Measurements from ENCODE around the gene FN1.

Gene FN1

DNA sequence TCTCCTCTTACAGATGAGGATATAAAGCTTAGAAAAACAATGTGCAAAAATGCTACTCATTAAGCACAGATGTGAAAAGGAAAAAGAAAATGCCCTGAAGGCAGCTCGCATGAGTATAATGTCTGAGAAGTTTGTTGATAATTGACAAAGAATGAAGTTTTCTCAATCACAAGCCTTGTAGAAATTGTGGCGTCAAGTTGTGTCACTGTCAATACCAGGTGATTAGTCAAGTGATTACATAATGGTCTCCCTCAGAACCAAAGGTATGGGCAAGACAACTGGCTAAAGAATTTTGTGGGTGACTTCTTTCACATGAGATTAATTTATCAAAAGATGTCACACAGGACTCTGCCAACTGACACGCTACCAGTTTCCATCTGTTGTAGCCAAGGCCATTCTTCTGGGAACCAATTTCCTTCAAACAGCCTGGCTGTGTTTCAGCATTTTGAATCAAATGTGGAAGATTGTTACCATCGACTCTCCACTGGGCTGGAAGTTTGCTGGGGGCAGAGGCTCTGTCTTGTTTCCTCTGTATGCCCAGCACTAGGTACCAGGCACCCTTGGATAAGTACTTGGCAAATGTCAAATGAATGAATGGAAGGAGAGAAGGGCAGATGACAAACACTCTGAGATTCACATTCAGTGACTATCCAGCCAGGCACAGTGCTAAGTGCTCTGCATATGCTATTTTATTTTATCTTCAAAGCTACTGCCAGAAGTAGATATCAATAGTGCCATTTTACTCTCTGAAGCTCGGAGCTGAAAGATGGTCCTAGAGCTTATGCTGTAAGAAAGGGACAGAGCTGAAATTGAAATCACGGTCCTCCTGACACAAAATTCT lies 5.9 kb upstream of the FN1 start:
- no peak for DNase-seq (ENCODE audit: low spot score)

DNA sequence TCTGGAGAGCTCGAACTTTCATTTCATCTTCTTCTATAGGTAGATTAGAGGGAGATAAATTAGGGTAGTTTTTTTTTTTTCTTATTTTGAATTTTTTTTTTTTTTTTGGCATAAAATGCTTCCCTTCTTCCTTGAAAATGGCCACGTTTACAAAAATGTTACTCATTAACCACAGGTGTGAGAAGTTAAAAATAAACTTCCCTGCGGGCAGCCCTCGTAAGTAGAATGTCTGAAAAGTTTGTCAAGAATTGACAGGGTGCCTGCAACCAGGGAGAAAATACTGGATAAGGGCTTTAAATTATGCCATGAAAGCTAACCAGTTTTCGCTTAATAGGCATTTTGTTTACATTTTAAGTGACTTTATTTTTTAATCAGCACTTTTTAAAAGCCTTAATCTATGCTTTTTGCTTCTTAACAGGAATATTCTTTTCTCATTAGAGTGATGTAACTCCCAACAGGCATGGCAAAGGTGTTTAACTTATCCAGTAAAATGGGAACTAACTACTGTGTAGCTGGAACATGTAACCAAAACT lies 4.2 kb upstream of the FN1 start:
- no peak for DNase-seq (ENCODE audit: low spot score)

DNA sequence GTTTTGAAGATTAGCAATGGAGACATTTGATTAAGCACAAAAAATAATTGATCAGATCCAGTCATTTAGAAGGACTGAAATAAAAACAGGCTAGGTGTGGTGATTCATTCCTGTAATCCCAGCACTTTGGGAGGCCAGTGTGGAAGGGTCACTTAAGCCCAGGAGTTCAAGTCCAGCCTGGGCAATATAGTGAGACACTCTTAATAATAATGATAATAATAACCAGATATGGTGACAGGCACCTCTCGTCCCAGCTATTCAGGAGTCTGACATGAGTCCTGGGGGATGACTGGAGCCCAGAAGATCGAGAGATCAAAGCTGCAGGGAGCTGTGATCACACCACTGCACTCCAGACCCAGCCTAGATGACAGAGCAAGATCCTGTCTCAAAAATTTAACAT lies 3.5 kb upstream of the FN1 start:
- no peak for DNase-seq (ENCODE audit: low spot score)

DNA sequence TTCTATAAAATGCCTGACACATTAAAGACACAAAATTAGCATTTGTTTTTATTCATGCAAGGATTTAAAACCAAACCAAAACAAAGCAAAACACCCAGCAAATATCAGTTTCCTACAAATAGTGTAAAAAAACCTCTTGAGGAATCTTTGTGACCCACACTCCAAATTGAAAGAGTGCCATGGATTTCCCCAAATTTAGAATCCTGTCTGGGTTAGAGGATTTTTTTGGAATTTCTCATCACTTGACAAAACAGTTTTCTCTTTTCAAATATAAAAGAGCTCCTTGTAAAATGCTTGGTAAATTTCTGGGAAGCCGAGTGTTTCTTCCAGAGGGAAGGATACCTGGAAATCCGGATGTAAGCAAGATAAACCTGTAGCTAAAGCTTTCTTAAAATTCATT lies 1.7 kb upstream of the FN1 start:
- DNase-seq (ENCODE audit: low spot score) = no peak

DNA sequence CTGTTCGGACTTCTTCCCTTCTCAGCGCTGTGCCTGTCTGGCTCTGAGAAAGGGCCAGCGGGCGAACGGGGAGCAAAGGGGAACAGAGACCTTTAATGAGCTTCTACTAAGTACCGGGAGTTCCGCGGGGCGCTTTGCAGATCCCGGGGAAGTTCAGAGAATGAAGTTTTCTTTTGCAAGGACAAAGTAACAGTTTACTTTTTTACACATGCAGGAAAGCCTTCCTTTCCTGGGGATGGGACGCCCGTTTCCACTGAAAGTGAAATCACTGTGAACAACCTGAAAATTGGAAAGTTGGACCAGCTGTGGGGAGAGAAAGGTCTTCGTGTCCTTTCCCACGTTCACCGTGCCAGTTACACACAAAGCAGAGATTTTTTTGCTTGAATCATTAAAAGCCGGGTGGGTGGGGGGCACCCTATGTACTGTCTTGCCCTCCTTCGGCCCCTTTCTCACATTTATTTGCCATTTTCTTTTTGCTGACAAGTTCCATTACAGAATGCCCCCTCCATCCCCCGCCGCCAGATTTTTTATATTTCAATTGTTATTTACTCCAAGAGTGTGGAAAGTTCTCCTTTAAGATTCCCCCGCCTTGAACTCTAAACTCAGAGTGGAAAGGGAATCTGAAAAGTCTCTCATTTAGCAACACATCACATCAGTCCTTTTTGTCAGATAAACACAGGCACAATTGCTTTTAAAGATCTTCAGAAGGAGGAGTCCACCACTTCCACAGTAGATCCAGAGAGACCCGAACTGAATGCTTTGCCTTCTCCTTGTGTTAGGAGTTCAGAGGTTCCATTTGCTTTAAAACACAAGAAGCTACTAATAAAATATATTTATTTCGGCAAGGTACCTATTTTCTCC lies 1.1 kb upstream of the FN1 start:
- DNase-seq (ENCODE audit: low spot score) = no peak

DNA sequence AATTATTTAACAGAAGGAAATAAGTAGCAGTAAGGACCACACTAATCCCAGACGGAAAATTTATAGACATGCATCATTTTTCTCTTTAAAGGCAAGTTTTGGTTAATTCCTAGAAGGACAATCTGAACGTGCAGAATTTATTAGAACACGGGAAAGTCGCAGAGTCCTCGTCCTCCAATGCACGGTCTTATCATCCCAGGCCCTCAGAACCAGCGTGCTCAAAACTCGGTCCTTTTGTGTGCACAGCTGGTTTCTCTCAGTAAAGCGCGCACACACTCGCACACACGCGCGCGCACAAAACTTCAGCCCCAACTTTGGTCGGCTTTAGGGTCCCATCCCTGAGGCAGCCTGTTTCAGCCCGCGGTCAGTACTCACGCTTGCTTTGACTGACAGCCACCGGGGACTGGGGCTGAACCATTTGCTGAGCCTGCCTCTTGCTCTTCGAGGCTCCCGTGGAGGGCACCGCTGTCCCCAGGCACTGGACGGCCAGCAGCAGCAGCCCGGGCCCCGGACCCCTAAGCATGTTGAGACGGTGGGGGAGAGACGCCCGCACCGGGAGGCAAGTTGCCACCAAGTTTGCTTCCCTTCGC lies 493 bp downstream of the FN1 start:
- DNase-seq (ENCODE audit: low spot score) = no peak

DNA sequence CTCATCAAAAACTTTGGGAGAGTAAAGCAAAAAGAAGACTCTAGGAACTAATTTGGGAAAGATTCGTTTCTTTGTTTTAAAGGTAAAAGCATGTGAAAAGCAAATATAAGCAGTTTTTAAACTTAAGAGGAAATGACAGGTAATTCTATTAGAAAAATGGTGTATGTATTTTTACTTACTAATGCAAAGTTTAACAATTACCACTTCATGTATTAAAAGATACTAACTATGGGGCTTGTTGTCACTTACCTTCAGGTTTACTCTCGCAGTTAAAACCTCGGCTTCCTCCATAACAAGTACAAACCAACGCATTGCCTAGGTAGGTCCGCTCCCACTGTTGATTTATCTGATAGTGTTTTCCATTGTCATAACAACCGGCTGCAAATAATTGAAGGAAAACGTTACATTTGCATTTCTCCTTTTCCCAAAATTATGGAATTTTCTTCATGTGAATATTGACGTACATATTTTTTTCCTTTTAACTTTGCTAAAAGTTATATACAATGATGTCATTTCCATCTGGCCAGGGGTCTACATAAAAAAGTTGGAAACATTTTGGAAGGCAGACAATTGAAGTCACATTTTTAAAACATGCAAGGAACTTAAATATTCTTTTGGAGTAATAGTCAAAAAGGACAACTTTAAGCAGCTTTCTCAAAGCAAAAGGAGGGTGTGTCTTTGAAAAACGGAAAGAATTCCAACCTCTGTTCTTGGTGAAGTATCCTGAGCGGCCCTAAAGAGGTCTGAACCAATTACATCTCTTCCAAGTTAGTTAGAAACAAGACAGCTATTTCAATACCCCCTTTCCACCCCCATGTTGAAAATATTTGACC lies 1.2 kb downstream of the FN1 start:
- DNase-seq (ENCODE audit: low spot score) = no peak

DNA sequence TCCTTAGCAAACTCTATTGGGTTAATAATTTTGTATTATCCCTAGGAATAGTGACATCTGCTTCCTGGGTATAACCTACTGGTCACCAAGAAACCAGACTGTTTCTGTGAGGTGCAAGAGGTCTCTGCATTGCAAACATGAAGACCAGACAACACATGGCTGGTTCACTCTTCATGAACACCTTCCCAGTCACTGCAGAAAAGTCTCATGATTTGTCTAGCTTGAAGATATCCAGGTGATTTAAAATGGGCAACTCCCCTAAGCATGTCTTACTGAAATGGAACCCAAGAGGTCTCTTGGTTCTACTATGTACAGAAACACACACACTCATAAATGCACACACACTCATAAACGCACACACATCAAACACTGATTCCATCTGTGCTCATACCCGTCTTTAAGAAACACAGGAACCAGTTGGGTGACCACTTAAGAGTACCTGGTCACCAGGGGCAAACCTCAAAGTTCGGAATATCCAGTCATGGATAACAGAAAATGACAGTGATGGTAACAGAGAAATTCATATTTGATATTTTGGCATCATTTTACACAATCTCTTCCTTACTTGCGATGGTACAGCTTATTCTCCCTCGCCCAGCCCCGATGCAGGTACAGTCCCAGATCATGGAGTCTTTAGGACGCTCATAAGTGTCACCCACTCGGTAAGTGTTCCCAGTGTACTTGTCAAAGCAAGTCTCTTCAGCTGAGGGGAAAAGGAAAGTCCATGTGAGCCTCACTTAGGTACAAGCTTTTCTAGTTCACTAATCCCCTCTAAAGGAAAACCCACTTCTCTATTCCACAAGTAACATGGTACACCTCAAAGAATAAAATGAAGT lies 2.9 kb downstream of the FN1 start:
- DNase-seq (ENCODE audit: low spot score) = no peak

DNA sequence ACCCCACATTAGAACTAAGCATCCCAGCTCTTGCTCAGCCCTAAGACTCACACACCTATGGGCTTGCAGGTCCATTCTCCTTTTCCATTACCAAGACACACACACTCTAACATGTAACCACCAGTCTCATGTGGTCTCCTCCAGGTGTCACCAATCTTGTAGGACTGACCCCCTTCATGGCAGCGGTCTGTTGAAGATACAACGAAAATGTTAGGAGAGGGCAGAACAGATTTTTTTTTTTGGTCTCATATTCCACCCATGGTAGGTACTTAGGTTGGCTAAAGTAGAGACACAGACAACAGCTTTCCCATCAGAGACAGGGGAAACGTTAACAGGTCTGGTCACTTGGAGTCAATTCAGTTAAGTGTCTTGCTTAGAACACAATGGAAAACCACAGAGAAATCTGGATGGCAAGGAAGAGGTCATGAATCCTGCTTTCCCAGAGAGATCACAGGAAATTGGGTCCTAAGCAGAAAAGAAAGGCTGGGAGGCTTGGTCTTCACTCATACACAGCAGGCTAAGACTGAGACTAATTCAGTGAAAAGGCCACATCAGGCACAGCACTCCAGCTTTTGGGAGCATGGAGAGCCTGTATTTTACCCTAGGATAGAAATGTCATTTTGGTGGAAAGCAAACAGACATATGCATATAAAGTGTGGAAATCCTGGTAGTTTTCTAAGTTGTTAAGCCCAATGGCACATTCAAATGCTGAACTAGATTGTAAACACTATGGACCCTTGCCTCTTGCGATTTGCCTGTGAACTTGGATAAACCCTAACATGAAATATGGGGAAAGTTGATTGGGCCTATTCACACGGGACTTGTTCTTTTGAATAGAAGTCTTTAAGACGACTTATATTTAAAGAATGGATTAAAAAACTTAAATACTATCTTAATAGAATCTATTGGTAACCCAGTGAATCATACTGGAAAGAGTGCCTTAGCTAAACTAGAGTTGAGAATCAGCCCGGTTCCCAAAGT lies 3.8 kb downstream of the FN1 start:
- no peak for DNase-seq (ENCODE audit: low spot score)

DNA sequence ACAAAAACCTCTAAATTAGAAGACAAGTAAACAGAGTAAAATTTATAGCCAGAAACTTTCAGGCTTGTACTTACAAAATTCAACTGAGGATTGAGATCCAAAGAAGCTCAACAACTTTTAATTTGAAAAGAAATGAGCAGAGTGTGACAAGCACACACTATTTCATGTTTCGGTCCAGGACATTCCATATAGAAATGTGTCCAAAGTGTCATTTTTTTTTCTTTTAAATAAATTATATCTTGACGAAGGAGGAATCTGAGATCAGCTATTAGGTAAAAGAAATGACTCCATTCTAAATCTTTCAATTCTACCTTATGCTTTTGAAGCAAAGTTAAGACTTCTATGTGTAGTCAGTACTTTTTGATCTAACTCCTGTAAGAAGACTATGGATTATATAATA lies 4.6 kb downstream of the FN1 start:
- no peak for DNase-seq (ENCODE audit: low spot score)

DNA sequence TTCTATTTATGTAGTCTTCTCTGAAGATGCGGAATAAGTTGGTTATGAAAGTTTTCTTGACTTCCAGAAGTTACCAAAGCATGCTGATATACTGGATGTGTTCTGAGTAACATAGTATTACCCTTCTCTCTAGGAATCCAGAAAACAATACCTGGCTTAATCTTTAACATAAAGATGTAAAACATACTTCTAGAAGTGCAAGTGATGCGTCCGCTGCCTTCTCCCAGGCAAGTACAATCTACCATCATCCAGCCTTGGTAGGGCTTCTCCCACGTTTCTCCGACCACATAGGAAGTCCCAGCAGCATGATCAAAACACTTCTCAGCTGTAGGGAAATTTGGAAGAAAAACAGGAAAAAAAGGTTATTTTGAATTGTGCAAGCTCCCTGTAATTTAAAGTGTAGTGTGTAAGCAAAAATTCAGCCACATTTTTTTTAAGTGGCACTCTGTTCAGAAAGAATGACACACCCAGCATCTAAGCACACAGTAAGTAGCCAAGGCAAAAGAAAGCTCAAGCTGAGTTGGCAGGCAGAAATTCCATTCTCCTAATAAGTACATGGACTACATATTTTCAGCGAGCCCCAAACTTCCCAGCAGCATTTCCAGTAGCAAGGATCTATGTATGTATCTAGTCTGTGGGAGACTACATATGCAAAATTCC lies 5.2 kb downstream of the FN1 start:
- no peak for DNase-seq (ENCODE audit: low spot score)

DNA sequence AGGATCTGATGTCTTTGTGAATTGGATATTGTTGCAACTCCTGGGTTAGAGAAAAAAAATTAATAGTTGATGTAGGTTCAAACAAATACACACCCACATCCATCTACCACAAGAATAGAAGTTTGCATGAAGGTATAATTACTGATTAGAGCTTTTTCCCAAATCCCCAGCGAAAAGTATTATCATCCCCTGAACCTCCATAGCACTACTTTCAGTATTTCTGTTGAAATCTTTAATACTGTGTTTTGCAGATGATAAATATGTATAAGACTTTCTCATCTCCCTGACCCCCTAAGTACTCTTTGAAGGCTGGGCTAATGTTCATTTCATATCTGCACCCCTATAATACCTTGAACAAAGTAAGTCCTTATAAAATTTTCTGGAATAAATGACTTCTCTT lies 6.4 kb downstream of the FN1 start:
- DNase-seq (ENCODE audit: low spot score) = no peak

DNA sequence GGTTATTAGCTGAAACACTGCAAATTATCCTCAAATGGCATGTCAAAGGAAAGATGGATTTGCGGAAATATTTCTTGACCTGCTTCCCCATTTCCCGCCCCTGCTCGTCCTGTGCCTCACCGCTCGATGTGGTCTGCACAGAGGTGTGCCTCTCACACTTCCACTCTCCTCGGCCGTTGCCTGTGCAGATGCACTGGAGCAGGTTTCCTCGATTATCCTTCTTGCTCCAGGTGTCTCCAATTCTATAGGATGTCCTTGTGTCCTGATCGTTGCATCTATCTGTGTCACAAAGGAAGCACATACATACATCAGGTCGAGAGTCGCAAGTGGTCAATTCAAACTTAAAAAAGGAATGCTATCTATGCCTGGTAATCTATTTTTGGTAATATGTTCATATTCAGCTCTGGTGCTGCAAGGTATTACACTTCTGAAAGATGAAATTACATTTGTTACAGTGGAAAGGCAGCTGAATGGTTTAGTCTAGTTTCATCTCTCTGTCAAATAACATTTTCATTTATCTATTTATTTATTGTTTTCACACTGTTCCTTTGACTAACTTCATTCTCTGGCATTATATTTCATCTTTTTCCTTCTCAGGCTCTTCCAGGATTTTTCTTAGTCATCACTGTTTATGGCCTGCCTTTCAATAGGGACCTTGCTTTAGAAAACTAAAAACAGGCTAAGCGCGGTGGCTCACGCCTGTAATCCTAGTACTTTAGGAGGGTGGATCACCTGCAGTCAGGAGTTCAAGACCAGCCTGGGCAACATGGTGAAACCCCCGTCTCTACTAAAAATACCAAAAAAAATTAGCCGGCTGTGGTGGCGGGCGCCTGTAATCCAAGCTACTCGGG lies 7.6 kb downstream of the FN1 start:
- DNase-seq (ENCODE audit: low spot score) = no peak

DNA sequence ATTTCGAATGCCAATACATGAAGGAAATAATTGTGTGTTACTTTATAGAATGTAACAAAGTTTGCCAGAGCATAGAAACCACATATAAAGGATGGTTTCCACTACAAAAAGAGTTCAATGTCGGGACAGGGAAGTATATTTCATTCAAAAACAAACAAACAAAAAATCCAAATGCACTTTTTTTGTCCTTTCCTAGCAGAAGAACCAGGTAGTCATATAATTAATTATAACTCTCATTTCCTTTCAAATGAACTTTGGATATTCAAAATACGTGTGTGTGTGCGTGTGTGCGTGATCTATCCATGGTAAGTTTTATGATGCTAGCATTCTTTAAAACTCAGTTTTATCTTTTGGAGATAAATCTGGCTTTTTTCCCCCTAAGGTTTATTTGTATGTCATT lies 8.3 kb downstream of the FN1 start:
- DNase-seq (ENCODE audit: low spot score) = no peak

DNA sequence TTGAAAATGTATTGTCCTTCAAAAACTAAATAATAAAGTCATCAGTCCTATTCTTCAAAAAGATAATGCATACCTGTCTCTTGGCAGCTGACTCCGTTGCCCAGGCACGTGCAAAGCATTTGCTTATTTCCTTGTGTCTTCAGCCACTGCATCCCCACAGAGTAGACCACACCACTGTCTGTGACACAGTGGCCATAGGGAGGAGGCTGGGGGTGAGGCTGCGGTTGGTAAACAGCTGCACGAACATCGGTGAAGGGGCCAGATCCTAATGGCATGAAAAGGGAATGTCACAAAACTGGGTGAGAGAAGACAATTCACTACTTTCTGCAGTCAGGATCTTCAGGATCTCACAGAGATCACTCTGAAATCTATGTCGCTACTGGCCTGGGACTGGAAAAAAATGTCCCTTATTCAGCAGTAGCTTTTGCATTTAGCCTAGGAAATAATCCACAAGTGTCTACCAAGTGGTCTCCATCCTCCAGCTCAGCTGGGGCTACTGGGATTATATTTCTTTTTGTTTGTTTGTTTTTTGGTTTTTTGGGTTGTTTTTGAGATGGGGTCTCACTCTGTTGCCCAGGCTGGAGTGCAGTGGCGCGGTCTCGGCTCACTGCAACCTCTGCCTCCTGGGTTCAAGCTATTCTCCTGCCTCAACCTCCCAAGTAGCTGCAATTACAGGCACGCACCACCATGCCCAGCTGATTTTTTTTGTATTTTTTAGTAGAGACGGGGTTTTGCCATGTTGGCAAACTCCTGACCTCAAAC lies 10.7 kb downstream of the FN1 start:
- no peak for DNase-seq (ENCODE audit: low spot score)

DNA sequence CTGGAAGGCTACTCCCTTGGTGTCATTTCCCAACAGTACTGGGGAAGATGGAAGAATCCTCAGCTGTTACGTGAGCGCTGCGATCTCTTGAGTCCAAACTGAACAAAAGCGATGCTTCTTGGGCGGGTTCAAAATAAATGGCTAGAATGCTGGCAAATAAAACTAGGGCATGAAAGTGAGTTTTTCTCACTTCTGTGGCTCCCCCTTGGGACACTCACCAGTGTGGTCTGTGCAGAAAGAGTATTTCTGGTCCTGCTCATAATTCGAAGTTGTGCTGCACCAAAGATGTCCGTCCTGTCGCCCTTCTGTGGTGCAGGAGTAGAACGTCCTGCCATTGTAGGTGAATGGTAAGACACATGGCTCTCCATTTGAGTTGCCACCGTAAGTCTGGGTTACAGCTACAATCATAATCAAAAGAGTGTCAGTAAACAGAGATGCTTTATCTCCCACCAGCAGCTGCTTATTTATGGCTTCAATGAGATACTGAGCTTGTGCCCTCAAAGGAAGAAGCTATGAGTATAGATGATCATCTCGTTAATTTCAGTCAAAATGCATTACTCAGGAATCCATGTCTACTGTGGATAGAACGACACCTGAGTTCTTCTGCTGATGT lies 11.8 kb downstream of the FN1 start:
- no peak for DNase-seq (ENCODE audit: low spot score)

DNA sequence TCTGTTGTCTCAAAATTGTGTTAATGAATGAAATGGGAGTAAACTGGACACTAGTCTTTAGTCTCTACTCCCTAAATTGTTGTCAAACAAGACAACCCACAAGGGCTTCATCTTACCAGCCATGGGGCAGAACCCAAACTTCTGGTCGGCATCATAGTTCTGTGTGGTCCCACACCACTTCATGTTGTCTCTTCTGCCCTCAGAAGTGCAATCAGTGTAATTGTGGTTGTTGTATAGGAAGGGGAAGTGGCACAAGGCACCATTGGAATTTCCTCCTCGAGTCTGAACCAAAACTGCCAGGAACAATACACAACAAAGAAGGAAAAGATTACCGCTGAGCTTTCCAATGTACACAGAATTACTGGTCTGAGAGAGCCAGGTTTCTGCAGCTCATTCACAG lies 12.6 kb downstream of the FN1 start:
- no peak for DNase-seq (ENCODE audit: low spot score)
